ENCODE data around the gene VEGFA.
A peak's percentile ranks its signal among the peaks of the same experiment; 100 is the strongest.

The VEGFA gene

GRCh38 chr6:43769526-43770371 lies at the start of gene VEGFA:
Gene VEGFA (plus strand): TSS chr6:43770211.
- DNase-seq, result peak; percentile 89

GRCh38 chr6:43720999-43721398 lies 49.0 kb upstream of the VEGFA start:
- no peak for DNase-seq

GRCh38 chr6:43722920-43723545 lies 47.0 kb upstream of the VEGFA start:
- no peak for DNase-seq

GRCh38 chr6:43723737-43724295 lies 46.2 kb upstream of the VEGFA start:
- no peak for DNase-seq

GRCh38 chr6:43724354-43724753 lies 45.7 kb upstream of the VEGFA start:
- no peak for DNase-seq

- DNase-seq, result peak; percentile 91
Observed at GRCh38 chr6:43724914-43725642, 44.9 kb upstream of the VEGFA start.

GRCh38 chr6:43725643-43726580 lies 44.1 kb upstream of the VEGFA start:
- no peak for DNase-seq

- DNase-seq, result no peak
Observed at GRCh38 chr6:43727634-43728033, 42.4 kb upstream of the VEGFA start.

- DNase-seq, result no peak
Observed at GRCh38 chr6:43728586-43728985, 41.4 kb upstream of the VEGFA start.

- no peak for DNase-seq
Observed at GRCh38 chr6:43729537-43729936, 40.5 kb upstream of the VEGFA start.

GRCh38 chr6:43730634-43731033 lies 39.4 kb upstream of the VEGFA start:
- DNase-seq, result no peak

- DNase-seq, result peak; percentile 6
Observed at GRCh38 chr6:43733471-43734293, 36.3 kb upstream of the VEGFA start.

- no peak for DNase-seq
Observed at GRCh38 chr6:43734294-43734665, 35.7 kb upstream of the VEGFA start.

- no peak for DNase-seq
Observed at GRCh38 chr6:43735642-43736199, 34.3 kb upstream of the VEGFA start.

- DNase-seq, result no peak
Observed at GRCh38 chr6:43736211-43736786, 33.7 kb upstream of the VEGFA start.

- no peak for DNase-seq
Observed at GRCh38 chr6:43736844-43737243, 33.2 kb upstream of the VEGFA start.

GRCh38 chr6:43737272-43738081 lies 32.5 kb upstream of the VEGFA start:
- DNase-seq, result peak; percentile 66

- DNase-seq, result no peak
Observed at GRCh38 chr6:43738267-43738676, 31.7 kb upstream of the VEGFA start.

GRCh38 chr6:43738877-43739641 lies 31.0 kb upstream of the VEGFA start:
- no peak for DNase-seq
